GM23248 (cell line): ENCODE measurements around the gene CELSR2. TPM values are rescaled to one million over a fixed set of nuclear protein-coding genes. Genes with fewer than 3 reads are reported as not detected.
A peak's percentile ranks its signal among the peaks of the same experiment; 100 is the strongest.

Experiments used
- DNase-seq: peaks from one replicate; pipeline ENCODE4 v3.0.0-alpha.2; 2015
- H2AFZ ChIP-seq: fragments of 200-600 bp; sonication (generic); 2 replicates; pipeline ENCODE4 v1.6.1; 2016; ENCODE audit warnings: antibody characterized with exemption
- H3F3A ChIP-seq: fragments of 200-600 bp; sonication (generic); 2 replicates; pipeline ENCODE4 v1.6.1; 2016; ENCODE audit warnings: mild to moderate bottlenecking, antibody characterized with exemption, mixed run types; ENCODE audit not compliant: insufficient read depth
- H3K27ac ChIP-seq: fragments of 200-600 bp; sonication (generic); 2 replicates; pipeline ENCODE4 v1.5.1; 2016; ENCODE audit warnings: mild to moderate bottlenecking
- H3K27me3 ChIP-seq: fragments of 200-600 bp; sonication (generic); replicated peaks from 2 replicates; pipeline ENCODE4 v1.6.1; 2016; ENCODE audit warnings: mild to moderate bottlenecking; ENCODE audit not compliant: insufficient read depth
- H3K36me3 ChIP-seq: fragments of 200-600 bp; sonication (generic); 2 replicates; pipeline ENCODE4 v1.6.1; 2016; ENCODE audit warnings: low read depth, mild to moderate bottlenecking
- H3K4me1 ChIP-seq: fragments of 200-600 bp; sonication (generic); 2 replicates; pipeline ENCODE4 v1.6.1; 2016; ENCODE audit warnings: mild to moderate bottlenecking; ENCODE audit not compliant: insufficient read depth
- H3K4me2 ChIP-seq: fragments of 200-600 bp; sonication (generic); one replicate; pipeline ENCODE4 v1.6.1; 2016; ENCODE audit warnings: mild to moderate bottlenecking; ENCODE audit not compliant: unreplicated experiment
- H3K4me3 ChIP-seq: fragments of 200-600 bp; sonication (generic); 2 replicates; pipeline ENCODE4 v1.5.1; 2016; ENCODE audit warnings: mild to moderate bottlenecking
- H3K79me2 ChIP-seq: fragments of 200-600 bp; sonication (generic); 2 replicates; pipeline ENCODE4 v1.6.1; 2016; ENCODE audit warnings: mild to moderate bottlenecking; ENCODE audit not compliant: insufficient read depth
- H3K9ac ChIP-seq: fragments of 200-600 bp; sonication (generic); 2 replicates; pipeline ENCODE4 v1.6.1; 2016; ENCODE audit warnings: mild to moderate bottlenecking
- H3K9me2 ChIP-seq: fragments of 200-600 bp; sonication (generic); 2 replicates; pipeline ENCODE4 v1.6.1; 2016; ENCODE audit warnings: mixed run types, mild to moderate bottlenecking, moderate library complexity; ENCODE audit not compliant: insufficient read depth
- H3K9me3 ChIP-seq: fragments of 200-600 bp; sonication (generic); one replicate; pipeline ENCODE4 v1.6.1; 2017; ENCODE audit warnings: low read depth
- H4K20me1 ChIP-seq: fragments of 200-600 bp; sonication (generic); 2 replicates; pipeline ENCODE4 v1.6.0; 2016; ENCODE audit not compliant: insufficient read depth
- EZH2 ChIP-seq: fragments of 200-600 bp; sonication (generic); IDR thresholded peaks from 2 replicates; pipeline ENCODE4 v1.6.1; 2018; ENCODE audit warnings: antibody characterized with exemption, mild to moderate bottlenecking; ENCODE audit not compliant: insufficient read depth, poor library complexity, severe bottlenecking
- EZH2phosphoT487 ChIP-seq: fragments of 200-600 bp; sonication (generic); IDR thresholded peaks from 2 replicates; pipeline ENCODE4 v1.6.1; 2018; ENCODE audit warnings: antibody characterized with exemption, moderate library complexity, mild to moderate bottlenecking, low read depth; ENCODE audit not compliant: insufficient read depth
- WGBS, 2 experiments: methylation state at CpG; one replicate each; pipeline ENCODE4 v1.1.6; 2015 to 2017; ENCODE audit warnings: low lambda C conversion rate in 2 of 2, low coverage in 1 of 2; ENCODE audit errors: missing lambda C conversion rate in 2 of 2; 5-methylcytosine and 5-hydroxymethylcytosine counted together
- in situ Hi-C: fragments of 300-500 bp; cut with MboI; formaldehyde crosslinking; loops from 2 replicates; pipeline ENCODE4 v1.15.0; 2020
- polyA plus RNA-seq: library from polyadenylated mRNA; unstranded; fragments of >200 nt; fragmentation: Nextera tagmentation; extraction: Ambion mirVana; gene quantifications from 2 replicates; pipeline ENCODE4 v1.2.1, GENCODE V29; 2016
- total RNA-seq: library from RNA; depleted of rRNA; stranded (reverse); fragments of >200 nt; shearing (Covaris generic); gene quantifications from 2 replicates; pipeline ENCODE4 v1.2.3, GENCODE V29; 2014; rRNA removed

CELSR2 gene
- total and polyA plus RNA-seq, 2 experiments from 2014 or later, result 0.11 to 0.32 TPM

- H3K4me3 ChIP-seq, result no peak overlapping the region
- no peaks in the 10 kb centered on the region for H3K4me1 ChIP-seq
- no peaks in the 10 kb centered on the region for H4K20me1 ChIP-seq
- H3K9me3 ChIP-seq, result no peaks in the 10 kb centered on the region
- H3K4me2 ChIP-seq, result no peak overlapping the region
- no peaks in the 10 kb centered on the region for H3K36me3 ChIP-seq
- H3K27ac ChIP-seq, result no peak overlapping the region
- DNase-seq, result peak; percentile 15
- no peaks in the 10 kb centered on the region for H3K9me2 ChIP-seq
- H3K79me2 ChIP-seq, result no peaks in the 10 kb centered on the region
- H3K27me3 ChIP-seq, result no peaks in the 10 kb centered on the region
- in situ Hi-C loops, result no loop called here
- no peak for TF ChIP-seq EZH2phosphoT487
- TF ChIP-seq EZH2, result no peak
- H3F3A ChIP-seq, result no peaks in the 10 kb centered on the region
- H3K9ac ChIP-seq, result no peak overlapping the region
- 90 to 95% methylated on average over 1 of the region's 1 CpG for WGBS, 2 experiments
- H2AFZ ChIP-seq, result no peak overlapping the region
These were observed 65.5 kb downstream of the CELSR2 start for GRCh38 chr1:109314795-109315194.

- Histone ChIP-seq H3K4me2 (no peak overlapping the region), H3K36me3 (no peaks in the 10 kb centered on the region), H3K4me1 (no peaks in the 10 kb centered on the region), H3F3A (no peaks in the 10 kb centered on the region), H3K27me3 (no peaks in the 10 kb centered on the region), H2AFZ (no peak overlapping the region), H3K27ac (no peak overlapping the region), H3K4me3 (no peak overlapping the region), H3K9me2 (no peaks in the 10 kb centered on the region), H3K9ac (no peak overlapping the region), H4K20me1 (no peaks in the 10 kb centered on the region), H3K79me2 (no peaks in the 10 kb centered on the region), H3K9me3 (no peaks in the 10 kb centered on the region)
- no peak for DNase-seq
- in situ Hi-C loops, result no loop called here
- TF ChIP-seq EZH2phosphoT487 (no peak), EZH2 (no peak)
- WGBS, 2 experiments, result 73 to 79% methylated on average over 4 of the region's 4 CpGs
These were observed 65.9 kb downstream of the CELSR2 start for GRCh38 chr1:109315288-109315687.

- no peak overlapping the region for H3K9ac ChIP-seq
- H4K20me1 ChIP-seq, result no peaks in the 10 kb centered on the region
- no peak overlapping the region for H3K4me2 ChIP-seq
- no peaks in the 10 kb centered on the region for H3K9me2 ChIP-seq
- no peak overlapping the region for H2AFZ ChIP-seq
- H3F3A ChIP-seq, result no peaks in the 10 kb centered on the region
- H3K79me2 ChIP-seq, result no peaks in the 10 kb centered on the region
- no peak for DNase-seq
- H3K27ac ChIP-seq, result no peak overlapping the region
- no peak overlapping the region for H3K4me3 ChIP-seq
- H3K4me1 ChIP-seq, result no peaks in the 10 kb centered on the region
- in situ Hi-C loops, result no loop called here
- TF ChIP-seq EZH2 (no peak), EZH2phosphoT487 (no peak)
- 90 to 100% methylated on average over 1 of the region's 1 CpG for WGBS, 2 experiments
- H3K9me3 ChIP-seq, result no peaks in the 10 kb centered on the region
- H3K36me3 ChIP-seq, result no peaks in the 10 kb centered on the region
- H3K27me3 ChIP-seq, result no peaks in the 10 kb centered on the region
These were observed 67.2 kb downstream of the CELSR2 start for GRCh38 chr1:109316506-109316905.

- H3K36me3 ChIP-seq, result no peaks in the 10 kb centered on the region
These were observed 69.8 kb downstream of the CELSR2 start for GRCh38 chr1:109319114-109319513.

GRCh38 chr1:109322974-109323373, 73.6 kb downstream of the CELSR2 start:
- H3K4me2 ChIP-seq, result no peak overlapping the region

More at GRCh38 chr1:109319114-109319513, 69.8 kb downstream of the CELSR2 start:
- no peaks in the 10 kb centered on the region for H3K27me3 ChIP-seq
- no peak overlapping the region for H3K4me3 ChIP-seq
- in situ Hi-C loops, result no loop called here
- no peak overlapping the region for H3K9ac ChIP-seq
- H3K4me2 ChIP-seq, result no peak overlapping the region
- H3K4me1 ChIP-seq, result no peaks in the 10 kb centered on the region
- no peaks in the 10 kb centered on the region for H3K9me3 ChIP-seq
- 83 to 85% methylated on average over 3 of the region's 3 CpGs for WGBS, 2 experiments
- H4K20me1 ChIP-seq, result no peaks in the 10 kb centered on the region
- no peaks in the 10 kb centered on the region for H3K9me2 ChIP-seq
- H3F3A ChIP-seq, result no peaks in the 10 kb centered on the region
- no peak for DNase-seq
- TF ChIP-seq EZH2 (no peak), EZH2phosphoT487 (no peak)
- H3K79me2 ChIP-seq, result no peaks in the 10 kb centered on the region
- no peak overlapping the region for H2AFZ ChIP-seq
- no peak overlapping the region for H3K27ac ChIP-seq

More at GRCh38 chr1:109322974-109323373, 73.6 kb downstream of the CELSR2 start:
- Histone ChIP-seq H3K9me3 (no peaks in the 10 kb centered on the region), H3K4me3 (no peak overlapping the region), H3K9me2 (no peaks in the 10 kb centered on the region), H4K20me1 (no peaks in the 10 kb centered on the region), H3K27ac (no peak overlapping the region), H3K27me3 (no peaks in the 10 kb centered on the region), H3K79me2 (no peaks in the 10 kb centered on the region), H3K36me3 (no peaks in the 10 kb centered on the region), H3F3A (no peaks in the 10 kb centered on the region), H3K9ac (no peak overlapping the region), H2AFZ (no peak overlapping the region), H3K4me1 (no peaks in the 10 kb centered on the region)
- DNase-seq, result no peak
- no peak for TF ChIP-seq EZH2phosphoT487
- TF ChIP-seq EZH2, result no peak
- in situ Hi-C loops, result no loop called here
- WGBS, 2 experiments, result 83 to 84% methylated on average over 6 of the region's 6 CpGs

Other genes with a start within 250 kb of the CELSR2 start
- 17.9 and 19.0 TPM in 2 replicates for gene WDR47, start 207.4 kb upstream of the CELSR2 start, total RNA-seq
- 12.2 and 15.5 TPM in 2 replicates for gene WDR47, start 207.4 kb upstream of the CELSR2 start, polyA plus RNA-seq
- gene TAF13, start 173.5 kb upstream of the CELSR2 start, total RNA-seq, result 166 and 197 TPM in 2 replicates
- gene TAF13, start 173.5 kb upstream of the CELSR2 start, polyA plus RNA-seq, result 93.2 and 97.9 TPM in 2 replicates
- gene TMEM167B, start 158.8 kb upstream of the CELSR2 start, total RNA-seq, result 35.6 and 39.6 TPM in 2 replicates
- 27.7 and 29.0 TPM in 2 replicates for gene TMEM167B, start 158.8 kb upstream of the CELSR2 start, polyA plus RNA-seq
- gene ELAPOR1, start 135.4 kb upstream of the CELSR2 start, total RNA-seq, result 0.51 and 0.54 TPM in 2 replicates
- gene ELAPOR1, start 135.4 kb upstream of the CELSR2 start, polyA plus RNA-seq, result 0.56 and 1.2 TPM in 2 replicates
- 365 and 410 TPM in 2 replicates for gene SARS1, start 35.6 kb upstream of the CELSR2 start, total RNA-seq
- gene SARS1, start 35.6 kb upstream of the CELSR2 start, polyA plus RNA-seq, result 353 and 355 TPM in 2 replicates
- 15.6 and 20.5 TPM in 2 replicates for gene PSRC1, start 33.6 kb downstream of the CELSR2 start, total RNA-seq
- 11.6 and 15.3 TPM in 2 replicates for gene PSRC1, start 33.6 kb downstream of the CELSR2 start, polyA plus RNA-seq
- gene MYBPHL, start 57.5 kb downstream of the CELSR2 start, total RNA-seq, result not detected in 2 replicates
- gene MYBPHL, start 57.5 kb downstream of the CELSR2 start, polyA plus RNA-seq, result not detected in 2 replicates
- gene SORT1, start 148.4 kb downstream of the CELSR2 start, total RNA-seq, result 8.4 and 11.8 TPM in 2 replicates
- 6.7 and 7.1 TPM in 2 replicates for gene SORT1, start 148.4 kb downstream of the CELSR2 start, polyA plus RNA-seq
- gene PSMA5, start 176.9 kb downstream of the CELSR2 start, total RNA-seq, result 38.8 and 53.7 TPM in 2 replicates
- 89.7 and 94.5 TPM in 2 replicates for gene PSMA5, start 176.9 kb downstream of the CELSR2 start, polyA plus RNA-seq
- 0.11 and 0.13 TPM in 2 replicates for gene SYPL2, start 217.0 kb downstream of the CELSR2 start, total RNA-seq
- gene SYPL2, start 217.0 kb downstream of the CELSR2 start, polyA plus RNA-seq, result 0.38 and 0.60 TPM in 2 replicates
- gene ATXN7L2, start 234.4 kb downstream of the CELSR2 start, total RNA-seq, result 2.1 and 5.3 TPM in 2 replicates
- 3.0 and 3.3 TPM in 2 replicates for gene ATXN7L2, start 234.4 kb downstream of the CELSR2 start, polyA plus RNA-seq
- gene CYB561D1, start 244.6 kb downstream of the CELSR2 start, total RNA-seq, result 9.5 and 9.6 TPM in 2 replicates
- 5.5 and 5.9 TPM in 2 replicates for gene CYB561D1, start 244.6 kb downstream of the CELSR2 start, polyA plus RNA-seq